AG09309 (cell line): Measurements from ENCODE around the gene ABLIM1.
A peak's percentile ranks its signal among the peaks of the same experiment; 100 is the strongest.

ENCODE experiments used
- DNase-seq: peaks from one replicate; pipeline ENCODE4 v3.0.0-alpha.2; 2010; ENCODE audit warnings: low read depth
- H3K4me3 ChIP-seq: 2 replicates; pipeline ENCODE4 v1.5.1; 2011; ENCODE audit warnings: mild to moderate bottlenecking, low read depth, low read length, moderate library complexity; ENCODE audit not compliant: control insufficient read depth
- TF ChIP-seq, protein P1 (sequence below): IDR thresholded peaks from 2 replicates; pipeline ENCODE4 v1.5.1; 2011; ENCODE audit warnings: mild to moderate bottlenecking, low read depth, low read length, inconsistent platforms; ENCODE audit not compliant: insufficient read depth, control insufficient read depth; ENCODE audit errors: missing control alignments

Gene ABLIM1

DNA sequence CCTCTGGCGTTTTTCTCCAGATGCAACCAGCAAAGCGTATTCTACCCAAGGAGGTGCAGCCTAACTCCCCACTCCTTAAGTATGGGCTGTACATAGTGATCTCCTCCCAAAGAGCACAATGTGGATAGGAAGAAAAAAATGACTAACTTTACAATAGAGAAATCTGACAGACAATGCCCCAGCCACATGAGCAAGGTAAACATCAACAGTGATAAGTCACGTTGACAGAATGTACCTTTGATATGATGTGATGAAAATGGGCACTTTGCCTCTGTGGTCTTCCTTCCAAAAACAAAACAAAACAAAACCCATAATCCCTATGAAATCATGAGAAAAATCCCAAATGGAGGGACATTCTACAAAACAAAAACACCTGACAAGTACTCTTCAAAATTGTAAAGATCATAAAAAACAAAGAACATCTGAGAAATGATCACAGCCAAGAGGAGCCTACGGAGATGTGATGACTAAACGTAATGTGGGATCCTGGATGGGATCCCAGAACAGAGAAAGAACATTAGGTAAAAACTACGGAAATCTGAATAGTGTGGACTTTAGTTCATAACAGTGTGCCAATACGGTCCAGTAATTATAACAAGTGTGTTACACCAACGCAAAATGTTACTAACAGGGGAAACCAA is 50.6 kb downstream of the ABLIM1 start:
- TF ChIP-seq, protein P1, sequence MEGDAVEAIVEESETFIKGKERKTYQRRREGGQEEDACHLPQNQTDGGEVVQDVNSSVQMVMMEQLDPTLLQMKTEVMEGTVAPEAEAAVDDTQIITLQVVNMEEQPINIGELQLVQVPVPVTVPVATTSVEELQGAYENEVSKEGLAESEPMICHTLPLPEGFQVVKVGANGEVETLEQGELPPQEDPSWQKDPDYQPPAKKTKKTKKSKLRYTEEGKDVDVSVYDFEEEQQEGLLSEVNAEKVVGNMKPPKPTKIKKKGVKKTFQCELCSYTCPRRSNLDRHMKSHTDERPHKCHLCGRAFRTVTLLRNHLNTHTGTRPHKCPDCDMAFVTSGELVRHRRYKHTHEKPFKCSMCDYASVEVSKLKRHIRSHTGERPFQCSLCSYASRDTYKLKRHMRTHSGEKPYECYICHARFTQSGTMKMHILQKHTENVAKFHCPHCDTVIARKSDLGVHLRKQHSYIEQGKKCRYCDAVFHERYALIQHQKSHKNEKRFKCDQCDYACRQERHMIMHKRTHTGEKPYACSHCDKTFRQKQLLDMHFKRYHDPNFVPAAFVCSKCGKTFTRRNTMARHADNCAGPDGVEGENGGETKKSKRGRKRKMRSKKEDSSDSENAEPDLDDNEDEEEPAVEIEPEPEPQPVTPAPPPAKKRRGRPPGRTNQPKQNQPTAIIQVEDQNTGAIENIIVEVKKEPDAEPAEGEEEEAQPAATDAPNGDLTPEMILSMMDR, result no peak
- DNase-seq, result peak; percentile 13
- H3K4me3 ChIP-seq, result no peak overlapping the region

DNA sequence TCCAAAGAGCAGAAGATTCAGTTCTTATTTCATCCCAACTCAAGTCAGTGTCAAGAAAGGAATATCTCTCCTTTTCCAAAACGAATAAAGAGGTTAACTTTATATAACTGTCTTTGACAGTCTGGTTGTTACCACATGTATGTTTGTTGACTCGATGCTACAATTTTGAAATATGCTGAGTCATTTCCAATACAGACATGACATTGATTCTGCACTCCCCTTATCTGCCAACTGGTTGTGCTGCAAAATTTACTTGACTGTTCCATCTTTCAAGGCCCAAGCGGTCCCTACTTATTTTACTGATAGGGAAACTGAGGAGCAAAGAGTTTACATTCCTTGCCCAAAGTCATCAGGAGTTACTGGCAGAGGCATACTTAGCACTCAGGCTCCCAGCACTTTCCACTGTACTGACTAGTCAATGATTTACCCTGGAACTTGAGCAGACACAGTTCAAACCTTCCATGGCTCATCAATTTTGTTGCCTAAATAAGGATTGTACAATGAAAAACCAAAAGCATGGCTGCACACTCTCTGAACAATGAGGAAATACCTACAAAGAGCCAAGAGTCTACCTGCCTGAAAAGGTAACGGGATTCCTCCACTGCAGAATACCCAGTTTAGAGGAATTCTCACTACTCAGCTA is 52.8 kb downstream of the ABLIM1 start:
- DNase-seq, result no peak

DNA sequence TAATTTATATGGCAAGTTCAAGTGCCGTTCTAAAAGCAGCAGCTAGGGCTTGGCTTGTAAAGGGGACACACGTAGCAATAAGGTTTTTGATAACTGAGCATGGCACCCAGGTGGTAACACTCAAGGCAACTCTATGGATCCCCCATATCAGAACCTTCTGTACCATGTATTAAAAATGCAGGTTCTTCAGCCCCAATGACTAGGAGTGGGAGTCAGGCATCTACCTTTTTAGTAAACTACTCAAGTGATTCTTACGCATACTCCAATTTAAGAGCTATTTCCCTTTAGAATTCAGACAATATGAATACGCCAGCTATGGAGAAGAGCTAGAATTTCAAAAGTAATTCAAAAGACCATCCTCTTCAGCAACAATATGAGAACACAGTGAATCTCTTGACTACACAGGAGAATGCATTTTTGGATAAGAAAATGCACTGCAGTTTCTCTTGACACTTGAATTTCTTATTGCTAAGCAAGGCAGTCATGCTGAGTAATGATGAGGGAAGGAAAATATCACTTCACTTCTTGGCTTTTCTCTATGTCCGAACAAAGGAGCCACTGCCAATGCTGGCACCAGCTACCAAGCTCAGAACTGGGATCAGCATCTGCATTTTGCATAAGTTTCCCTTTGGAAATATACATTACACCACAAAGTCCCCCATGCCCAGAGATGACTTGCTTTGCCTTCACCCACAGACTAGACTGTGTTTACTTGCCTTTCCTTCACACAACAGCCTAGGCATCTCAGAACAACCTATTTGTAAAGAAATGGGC is 53.5 kb downstream of the ABLIM1 start:
- TF ChIP-seq, protein P1, result no peak
- DNase-seq, result no peak
- H3K4me3 ChIP-seq, result no peak overlapping the region

More for the DNA sequence above, 52.8 kb downstream of the ABLIM1 start:
- H3K4me3 ChIP-seq, result no peak overlapping the region
- TF ChIP-seq, protein P1, result no peak

DNA sequence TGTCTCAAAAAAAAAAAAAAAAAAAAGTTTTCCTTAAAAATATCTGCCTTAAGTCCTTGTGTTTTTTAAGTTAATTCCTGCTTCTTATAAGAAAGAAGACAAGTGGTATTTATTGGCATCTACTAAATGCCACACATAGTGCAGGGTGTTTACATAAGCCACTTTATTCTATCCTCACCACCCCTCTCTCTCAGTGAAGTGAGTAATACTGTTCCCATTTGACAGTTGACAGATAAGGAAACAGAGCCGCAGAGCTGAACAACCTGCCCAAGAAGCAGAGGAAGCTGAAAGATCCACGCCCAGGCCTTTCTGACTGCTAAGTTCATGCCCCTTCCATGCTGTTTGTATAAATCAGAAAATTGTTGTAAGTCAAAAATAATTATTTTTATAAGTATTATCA is 54.1 kb downstream of the ABLIM1 start:
- DNase-seq, result no peak
- no peak overlapping the region for H3K4me3 ChIP-seq
- TF ChIP-seq, protein P1, result no peak

DNA sequence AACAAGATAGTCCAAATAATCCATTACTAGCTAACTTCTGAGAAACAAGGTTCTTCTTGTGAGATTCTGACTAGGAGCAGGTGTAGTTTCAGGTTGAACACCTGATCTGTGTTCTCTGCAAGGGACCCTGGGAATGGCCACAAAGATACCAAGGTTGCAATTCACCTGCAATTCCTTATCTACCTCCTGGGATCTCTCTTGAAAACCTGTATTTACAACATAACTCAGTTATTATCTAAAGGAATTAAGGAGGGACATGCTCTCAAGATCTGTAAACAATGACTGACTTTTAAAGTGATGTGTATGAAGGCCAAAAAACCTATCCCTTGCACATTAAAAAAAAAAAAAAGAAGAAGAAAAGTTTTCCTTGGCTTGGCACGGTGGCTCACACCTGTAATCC is 54.8 kb downstream of the ABLIM1 start:
- DNase-seq, result no peak
- H3K4me3 ChIP-seq, result no peak overlapping the region
- TF ChIP-seq, protein P1, result no peak

DNA sequence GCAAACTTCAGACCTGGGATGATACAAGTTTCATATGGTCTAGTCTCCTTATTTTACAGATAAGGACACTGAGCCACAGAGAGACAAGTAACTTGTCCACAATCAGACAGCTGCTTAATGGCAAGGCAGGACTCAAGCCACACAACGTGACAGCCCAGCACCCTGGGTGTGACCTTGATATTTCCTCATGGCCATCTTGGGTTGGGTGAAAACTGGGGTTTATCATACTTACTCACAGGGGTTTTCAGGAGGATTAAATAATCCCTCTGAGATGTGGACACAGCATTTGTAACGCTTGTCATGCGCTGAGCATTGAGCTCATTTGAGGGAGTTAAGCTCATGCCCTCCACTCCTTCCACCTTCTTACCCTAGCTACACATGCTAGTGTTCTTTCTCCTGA is 58.0 kb downstream of the ABLIM1 start:
- no peak for DNase-seq
- TF ChIP-seq, protein P1, result no peak
- no peak overlapping the region for H3K4me3 ChIP-seq
